Astrocyte of the cerebellum (primary cell): ENCODE measurements around the gene PLPP7.

Source experiments
- DNase-seq: peaks from one replicate; pipeline ENCODE4 v3.0.0-alpha.2; 2011; ENCODE audit warnings: low read depth
- H3K4me3 ChIP-seq: 2 replicates; pipeline ENCODE4 v1.5.1; 2011; ENCODE audit warnings: mild to moderate bottlenecking, low read depth, low read length, moderate library complexity
- in situ Hi-C: cut with HindIII; loops from 2 replicates; pipeline ENCODE4 v1.10.0; 2017; ENCODE audit warnings: low sequenced_read_pairs
- TF ChIP-seq, protein P1 (sequence below): IDR thresholded peaks from 2 replicates; pipeline ENCODE4 v1.5.1; 2012; ENCODE audit warnings: low read length, low read depth, moderate library complexity, mild to moderate bottlenecking; ENCODE audit errors: missing control alignments

PLPP7 gene

DNA sequence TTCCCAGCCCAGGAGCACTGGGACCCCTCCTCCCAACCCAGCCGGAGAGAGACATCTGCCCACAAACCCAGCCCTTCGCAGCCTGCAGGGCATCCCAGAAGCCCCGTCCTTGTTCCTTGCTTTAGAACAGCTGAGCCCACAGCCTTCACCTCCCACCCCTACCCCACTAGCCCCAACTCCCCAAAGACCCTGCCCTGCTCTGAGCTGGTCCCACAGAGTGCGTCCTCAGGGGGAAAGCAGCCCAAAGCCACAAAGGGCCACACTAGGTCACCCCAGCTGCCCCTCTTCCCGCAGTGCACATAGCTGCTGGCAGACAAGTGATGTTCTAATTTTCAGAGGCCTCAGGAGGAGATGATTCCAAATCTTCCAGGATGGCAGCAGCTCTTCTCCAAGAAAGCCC, 8.8 kb downstream of the PLPP7 start:
- DNase-seq = no peak
- H3K4me3 ChIP-seq = no peak overlapping the region
- in situ Hi-C loops = no loop called here
- TF ChIP-seq, protein P1, sequence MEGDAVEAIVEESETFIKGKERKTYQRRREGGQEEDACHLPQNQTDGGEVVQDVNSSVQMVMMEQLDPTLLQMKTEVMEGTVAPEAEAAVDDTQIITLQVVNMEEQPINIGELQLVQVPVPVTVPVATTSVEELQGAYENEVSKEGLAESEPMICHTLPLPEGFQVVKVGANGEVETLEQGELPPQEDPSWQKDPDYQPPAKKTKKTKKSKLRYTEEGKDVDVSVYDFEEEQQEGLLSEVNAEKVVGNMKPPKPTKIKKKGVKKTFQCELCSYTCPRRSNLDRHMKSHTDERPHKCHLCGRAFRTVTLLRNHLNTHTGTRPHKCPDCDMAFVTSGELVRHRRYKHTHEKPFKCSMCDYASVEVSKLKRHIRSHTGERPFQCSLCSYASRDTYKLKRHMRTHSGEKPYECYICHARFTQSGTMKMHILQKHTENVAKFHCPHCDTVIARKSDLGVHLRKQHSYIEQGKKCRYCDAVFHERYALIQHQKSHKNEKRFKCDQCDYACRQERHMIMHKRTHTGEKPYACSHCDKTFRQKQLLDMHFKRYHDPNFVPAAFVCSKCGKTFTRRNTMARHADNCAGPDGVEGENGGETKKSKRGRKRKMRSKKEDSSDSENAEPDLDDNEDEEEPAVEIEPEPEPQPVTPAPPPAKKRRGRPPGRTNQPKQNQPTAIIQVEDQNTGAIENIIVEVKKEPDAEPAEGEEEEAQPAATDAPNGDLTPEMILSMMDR = no peak

DNA sequence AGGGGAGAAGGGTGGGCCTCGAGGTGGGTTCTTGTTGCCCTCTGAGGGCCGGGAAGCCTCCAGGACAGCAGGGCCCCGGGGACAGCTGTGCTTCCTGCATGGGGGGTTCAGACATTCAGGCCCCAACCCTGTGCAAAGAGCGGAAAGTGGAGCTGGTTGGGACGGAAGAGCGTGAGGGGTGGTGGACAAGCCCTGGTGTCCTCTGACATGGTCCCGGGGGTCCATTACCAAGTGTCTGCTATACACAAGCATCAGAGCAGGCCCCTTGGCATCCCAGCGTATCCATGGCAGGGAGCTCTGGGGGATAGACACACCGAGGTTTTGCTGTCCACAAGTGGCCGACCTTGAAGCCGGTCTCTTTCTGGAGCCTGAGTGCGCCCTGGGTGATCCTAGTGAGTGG, 9.3 kb downstream of the PLPP7 start:
- TF ChIP-seq, protein P1 = no peak
- no peak overlapping the region for H3K4me3 ChIP-seq
- in situ Hi-C loops = no loop called here
- DNase-seq = no peak

DNA sequence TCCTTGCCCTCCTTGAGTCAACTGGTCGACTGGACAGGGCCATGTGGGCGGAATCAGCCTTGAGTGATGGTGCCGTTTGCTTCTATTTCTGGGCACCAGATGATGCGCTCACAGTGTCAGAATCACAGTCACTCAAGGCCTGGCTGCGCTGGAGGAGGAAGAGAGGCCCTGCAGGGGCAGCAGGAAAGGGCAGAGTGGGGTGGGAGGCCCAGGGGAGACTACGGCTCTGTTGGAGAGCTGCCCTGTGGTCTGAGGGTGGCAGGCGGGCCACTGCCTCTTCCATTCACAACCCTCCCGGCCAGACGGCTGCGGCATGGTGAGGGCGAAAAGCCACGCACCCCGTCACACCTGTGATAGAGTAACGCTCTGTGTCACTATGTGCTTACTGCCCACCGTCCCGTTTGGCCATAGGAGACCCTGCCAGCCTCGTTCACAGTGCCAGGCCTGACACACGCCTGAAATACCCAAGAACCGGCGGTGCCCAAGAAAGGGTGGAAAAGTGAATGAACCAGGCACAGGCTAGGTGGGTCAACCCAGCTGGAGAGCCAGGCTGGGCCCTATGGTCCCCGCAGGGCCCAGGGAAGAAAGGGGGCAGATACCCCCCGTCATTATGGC, 9.9 kb downstream of the PLPP7 start:
- TF ChIP-seq, protein P1 = no peak
- H3K4me3 ChIP-seq = no peak overlapping the region
- in situ Hi-C loops = no loop called here
- no peak for DNase-seq

DNA sequence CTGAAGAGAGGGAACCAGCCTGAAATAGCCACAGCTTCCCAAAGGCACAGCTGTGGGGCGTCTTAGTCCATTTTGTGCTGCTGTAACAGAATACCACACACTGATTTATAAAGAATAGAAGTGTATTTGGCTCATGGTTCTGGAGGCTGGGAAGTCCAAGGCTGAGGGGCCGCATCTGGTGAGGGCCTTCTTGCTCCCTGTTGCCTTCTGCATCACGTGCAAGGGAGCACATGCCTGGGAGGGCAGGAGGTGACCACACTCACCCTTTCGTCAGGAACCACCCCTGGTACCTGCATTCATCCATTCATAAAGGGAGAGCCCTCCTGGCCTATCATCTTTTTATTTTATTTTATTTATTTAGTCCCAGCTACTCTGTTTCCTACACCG, 10.4 kb downstream of the PLPP7 start:
- H3K4me3 ChIP-seq = no peak overlapping the region
- in situ Hi-C loops = no loop called here
- TF ChIP-seq, protein P1 = no peak
- DNase-seq = no peak

DNA sequence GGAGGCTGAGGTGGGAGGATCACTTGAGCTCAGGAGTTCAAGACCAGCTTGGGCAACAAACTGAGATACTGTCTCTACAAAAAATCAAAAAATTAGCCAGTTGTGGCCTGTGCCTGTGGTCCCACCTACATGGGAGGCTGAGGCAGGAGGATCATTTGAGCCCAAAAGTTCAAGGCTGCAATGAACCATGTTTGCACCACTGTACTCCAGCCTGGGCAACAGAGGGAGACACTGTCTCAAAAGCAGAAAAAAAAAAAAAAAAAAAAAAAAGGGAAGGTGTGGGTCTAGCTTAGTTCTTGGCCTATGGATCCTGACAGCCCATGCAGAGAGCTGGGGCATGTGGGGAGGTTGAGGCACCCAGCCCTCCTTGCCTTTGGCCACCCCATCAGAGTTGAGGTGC, 10.9 kb downstream of the PLPP7 start:
- DNase-seq = no peak
- TF ChIP-seq, protein P1 = no peak
- in situ Hi-C loops = no loop called here
- no peak overlapping the region for H3K4me3 ChIP-seq

DNA sequence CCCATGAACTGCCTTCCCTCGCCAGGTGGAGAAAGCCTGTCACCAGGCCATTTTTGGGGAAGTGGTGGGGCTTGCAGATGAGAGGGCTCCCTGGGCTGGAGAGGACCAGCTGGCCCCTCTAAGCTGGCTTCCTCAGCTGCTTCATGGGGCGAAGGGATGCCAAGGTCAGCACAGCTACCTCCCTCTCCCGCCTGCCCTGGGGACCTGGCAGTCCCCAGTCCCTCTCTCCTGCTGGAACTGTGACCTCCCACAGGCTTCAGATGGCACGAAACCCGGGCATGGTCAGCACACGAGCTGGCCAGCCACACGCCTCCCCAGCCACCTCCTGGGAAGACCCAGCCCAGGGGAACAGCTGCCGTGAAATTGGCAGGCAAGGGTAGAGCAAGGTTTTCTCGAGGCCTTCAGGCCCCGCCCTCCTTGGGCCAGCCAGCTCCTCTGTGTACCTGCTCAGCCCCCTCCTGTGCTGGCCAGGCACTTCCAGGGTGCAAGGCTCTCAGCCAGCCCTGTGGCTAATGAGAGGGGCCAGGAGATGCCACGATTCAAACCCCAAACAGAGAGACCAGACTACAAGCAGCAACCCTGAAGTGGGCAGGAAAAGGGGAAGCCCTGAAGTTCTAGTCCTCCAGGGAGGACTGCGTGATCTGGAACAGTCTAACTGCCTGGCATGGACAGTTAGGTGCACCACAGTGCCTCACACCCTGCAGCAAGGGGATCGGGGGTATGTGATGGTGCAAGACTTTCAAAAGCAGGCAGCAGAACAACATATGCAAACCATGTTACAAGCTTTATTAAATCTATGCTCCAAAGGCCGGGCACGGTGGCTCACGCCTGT, 12.9 kb downstream of the PLPP7 start:
- H3K4me3 ChIP-seq = no peak overlapping the region
- TF ChIP-seq, protein P1 = no peak
- in situ Hi-C loops = no loop called here
- DNase-seq = no peak
